ENCODE results near the gene GRM7. TPM values are rescaled to one million over a fixed set of nuclear protein-coding genes. Genes with fewer than 3 reads are reported as not detected.

Gene GRM7
- total RNA-seq, 2 experiments from 2014 or later, result not detected

GRCh38 chr3:7340795-7341194, 479.9 kb downstream of the GRM7 start:
- Histone ChIP-seq H2AFZ (ENCODE audit: low read length) (no peak overlapping the region), H3K79me2 (ENCODE audit: insufficient read depth, low read depth, low read length) (no peaks in the 10 kb centered on the region), H3K9me2 (ENCODE audit: insufficient read depth, low read length) (no peaks in the 10 kb centered on the region), H3K4me1 (ENCODE audit: insufficient read depth, low read length, poor library complexity, severe bottlenecking) (no peaks in the 10 kb centered on the region), H3K27ac (ENCODE audit: low read depth, low read length, poor library complexity, severe bottlenecking) (no peak overlapping the region), H4K20me1 (ENCODE audit: insufficient read depth, low read length) (no peaks in the 10 kb centered on the region), H3K4me2 (ENCODE audit: low read length) (no peak overlapping the region), H3K36me3 (ENCODE audit: insufficient read depth, low read length) (no peaks in the 10 kb centered on the region), H3K4me3 (ENCODE audit: low read depth, low read length, poor library complexity, severe bottlenecking) (no peak overlapping the region), H3K9me3 (ENCODE audit: low read length) (no peaks in the 10 kb centered on the region)
- DNase-seq (ENCODE audit: low spot score), result no peak
- POLR2A ChIA-PET, result interaction anchor here (0.7 kb wide), 1 partner anchor 1864 kb away, joined by 3 read pairs; no protein-coding TSS in a partner anchor
- CTCF ChIA-PET (ENCODE audit: unreplicated experiment), result no interaction called here
- intact Hi-C loops (cut with micrococcal nuclease; ENCODE audit: unreplicated experiment), result no loop called here
- no TSS peak for BruUV-seq (replicated peaks)
- TF ChIP-seq EZH2phosphoT487 (IDR thresholded peaks at IDR 0.05; ENCODE audit: borderline replicate concordance, low read depth, low read length), result no peak
- TF ChIP-seq, protein P1, sequence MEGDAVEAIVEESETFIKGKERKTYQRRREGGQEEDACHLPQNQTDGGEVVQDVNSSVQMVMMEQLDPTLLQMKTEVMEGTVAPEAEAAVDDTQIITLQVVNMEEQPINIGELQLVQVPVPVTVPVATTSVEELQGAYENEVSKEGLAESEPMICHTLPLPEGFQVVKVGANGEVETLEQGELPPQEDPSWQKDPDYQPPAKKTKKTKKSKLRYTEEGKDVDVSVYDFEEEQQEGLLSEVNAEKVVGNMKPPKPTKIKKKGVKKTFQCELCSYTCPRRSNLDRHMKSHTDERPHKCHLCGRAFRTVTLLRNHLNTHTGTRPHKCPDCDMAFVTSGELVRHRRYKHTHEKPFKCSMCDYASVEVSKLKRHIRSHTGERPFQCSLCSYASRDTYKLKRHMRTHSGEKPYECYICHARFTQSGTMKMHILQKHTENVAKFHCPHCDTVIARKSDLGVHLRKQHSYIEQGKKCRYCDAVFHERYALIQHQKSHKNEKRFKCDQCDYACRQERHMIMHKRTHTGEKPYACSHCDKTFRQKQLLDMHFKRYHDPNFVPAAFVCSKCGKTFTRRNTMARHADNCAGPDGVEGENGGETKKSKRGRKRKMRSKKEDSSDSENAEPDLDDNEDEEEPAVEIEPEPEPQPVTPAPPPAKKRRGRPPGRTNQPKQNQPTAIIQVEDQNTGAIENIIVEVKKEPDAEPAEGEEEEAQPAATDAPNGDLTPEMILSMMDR (conservative IDR thresholded peaks at IDR 0.05; ENCODE audit: low read length), result no peak

DNA sequence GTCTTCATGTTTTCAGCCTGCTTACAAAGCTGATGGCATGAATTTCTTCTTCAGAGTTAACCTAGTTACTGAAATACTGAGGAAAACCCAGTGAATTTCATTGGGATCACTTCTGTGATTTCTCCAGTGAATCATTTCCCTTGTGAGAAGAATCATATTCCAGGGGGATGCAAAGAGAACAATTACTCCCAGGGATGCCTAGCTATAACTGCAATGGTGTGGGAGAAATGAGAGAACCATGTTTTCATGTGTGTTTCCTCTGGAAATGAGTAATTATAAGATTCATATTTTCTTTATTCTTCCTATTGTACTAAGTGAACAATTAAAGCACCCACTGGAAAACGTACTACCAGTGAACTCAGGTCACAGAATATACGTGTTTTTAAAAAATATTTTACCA, 485.4 kb downstream of the GRM7 start:
- Histone ChIP-seq H3K9me2 (ENCODE audit: insufficient read depth, low read length) (no peaks in the 10 kb centered on the region), H2AFZ (ENCODE audit: low read length) (no peak overlapping the region), H3K4me2 (ENCODE audit: low read length) (no peak overlapping the region), H3K79me2 (ENCODE audit: insufficient read depth, low read depth, low read length) (no peaks in the 10 kb centered on the region), H3K27ac (ENCODE audit: low read depth, low read length, poor library complexity, severe bottlenecking) (no peak overlapping the region), H3K4me3 (ENCODE audit: low read depth, low read length, poor library complexity, severe bottlenecking) (no peak overlapping the region), H3K36me3 (ENCODE audit: insufficient read depth, low read length) (no peaks in the 10 kb centered on the region), H3K9me3 (ENCODE audit: low read length) (no peaks in the 10 kb centered on the region), H4K20me1 (ENCODE audit: insufficient read depth, low read length) (no peaks in the 10 kb centered on the region), H3K4me1 (ENCODE audit: insufficient read depth, low read length, poor library complexity, severe bottlenecking) (no peaks in the 10 kb centered on the region)
- CTCF ChIA-PET (ENCODE audit: unreplicated experiment), result no interaction called here
- POLR2A ChIA-PET, result no interaction called here
- intact Hi-C loops (cut with micrococcal nuclease; ENCODE audit: unreplicated experiment), result no loop called here
- TF ChIP-seq EZH2phosphoT487 (IDR thresholded peaks at IDR 0.05; ENCODE audit: borderline replicate concordance, low read depth, low read length), result no peak
- TF ChIP-seq, protein P1 (conservative IDR thresholded peaks at IDR 0.05; ENCODE audit: low read length), result no peak
- no peak for DNase-seq (ENCODE audit: low spot score)
- no TSS peak for BruUV-seq (replicated peaks)

GRCh38 chr3:7357101-7357500, 496.2 kb downstream of the GRM7 start:
- Histone ChIP-seq H3K4me3 (ENCODE audit: low read depth, low read length, poor library complexity, severe bottlenecking) (no peak overlapping the region), H3K9me2 (ENCODE audit: insufficient read depth, low read length) (no peaks in the 10 kb centered on the region), H3K27ac (ENCODE audit: low read depth, low read length, poor library complexity, severe bottlenecking) (no peak overlapping the region), H3K79me2 (ENCODE audit: insufficient read depth, low read depth, low read length) (no peaks in the 10 kb centered on the region), H4K20me1 (ENCODE audit: insufficient read depth, low read length) (no peaks in the 10 kb centered on the region), H3K4me1 (ENCODE audit: insufficient read depth, low read length, poor library complexity, severe bottlenecking) (no peaks in the 10 kb centered on the region), H3K4me2 (ENCODE audit: low read length) (no peak overlapping the region), H2AFZ (ENCODE audit: low read length) (no peak overlapping the region), H3K36me3 (ENCODE audit: insufficient read depth, low read length) (no peaks in the 10 kb centered on the region), H3K9me3 (ENCODE audit: low read length) (no peaks in the 10 kb centered on the region)
- no TSS peak for BruUV-seq (replicated peaks)
- intact Hi-C loops (cut with micrococcal nuclease; ENCODE audit: unreplicated experiment), result no loop called here
- TF ChIP-seq EZH2phosphoT487 (IDR thresholded peaks at IDR 0.05; ENCODE audit: borderline replicate concordance, low read depth, low read length), result no peak
- TF ChIP-seq, protein P1 (conservative IDR thresholded peaks at IDR 0.05; ENCODE audit: low read length), result no peak
- POLR2A ChIA-PET, result no interaction called here
- no peak for DNase-seq (ENCODE audit: low spot score)
- CTCF ChIA-PET (ENCODE audit: unreplicated experiment), result interaction anchor here (0.6 kb wide), 1 partner anchor 88 kb away, joined by 3 read pairs; no protein-coding TSS in a partner anchor
